Measurements from ENCODE around the gene NABP1.

The NABP1 gene

DNA sequence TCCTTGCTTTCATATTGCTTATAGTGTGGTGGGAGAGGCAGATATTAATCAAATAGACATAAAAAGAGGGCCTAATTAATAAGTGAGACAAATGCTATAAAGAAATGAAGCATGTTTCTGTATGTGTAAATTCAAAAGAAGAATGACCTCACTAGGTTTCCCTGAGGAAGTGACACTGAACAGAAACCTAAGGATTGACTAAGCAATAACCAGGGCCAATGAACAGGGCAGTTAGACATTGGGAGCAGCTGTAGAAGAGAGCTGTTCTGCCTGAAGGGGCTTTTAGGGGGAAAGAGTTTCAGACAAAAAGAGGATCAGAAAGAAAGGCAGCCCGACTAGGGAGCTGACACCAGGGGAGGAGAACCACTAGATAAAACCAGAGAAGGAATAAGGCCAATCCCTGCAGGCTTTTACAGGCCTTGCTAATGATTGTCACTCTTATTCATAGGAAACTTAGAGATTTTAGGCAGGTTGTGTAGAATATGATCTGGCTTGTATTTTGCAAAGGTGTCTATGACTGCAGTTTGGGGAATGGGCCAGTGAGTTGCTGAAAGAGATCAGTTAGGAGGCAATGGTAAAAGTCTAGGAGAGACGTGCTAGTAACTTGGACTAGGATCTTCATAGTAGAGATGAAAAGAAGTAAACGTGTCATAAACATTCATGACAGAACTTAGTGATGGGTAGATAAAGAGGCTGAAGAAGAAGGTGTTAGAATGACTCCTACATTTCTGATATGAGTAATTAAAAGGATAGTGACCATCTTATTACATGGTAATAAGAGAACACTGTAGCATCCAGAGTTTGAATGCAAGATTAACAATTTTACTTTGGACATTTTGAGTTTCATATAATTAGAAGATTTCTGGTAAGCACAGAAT lies 26.8 kb upstream of the NABP1 start:
- no peak for DNase-seq

DNA sequence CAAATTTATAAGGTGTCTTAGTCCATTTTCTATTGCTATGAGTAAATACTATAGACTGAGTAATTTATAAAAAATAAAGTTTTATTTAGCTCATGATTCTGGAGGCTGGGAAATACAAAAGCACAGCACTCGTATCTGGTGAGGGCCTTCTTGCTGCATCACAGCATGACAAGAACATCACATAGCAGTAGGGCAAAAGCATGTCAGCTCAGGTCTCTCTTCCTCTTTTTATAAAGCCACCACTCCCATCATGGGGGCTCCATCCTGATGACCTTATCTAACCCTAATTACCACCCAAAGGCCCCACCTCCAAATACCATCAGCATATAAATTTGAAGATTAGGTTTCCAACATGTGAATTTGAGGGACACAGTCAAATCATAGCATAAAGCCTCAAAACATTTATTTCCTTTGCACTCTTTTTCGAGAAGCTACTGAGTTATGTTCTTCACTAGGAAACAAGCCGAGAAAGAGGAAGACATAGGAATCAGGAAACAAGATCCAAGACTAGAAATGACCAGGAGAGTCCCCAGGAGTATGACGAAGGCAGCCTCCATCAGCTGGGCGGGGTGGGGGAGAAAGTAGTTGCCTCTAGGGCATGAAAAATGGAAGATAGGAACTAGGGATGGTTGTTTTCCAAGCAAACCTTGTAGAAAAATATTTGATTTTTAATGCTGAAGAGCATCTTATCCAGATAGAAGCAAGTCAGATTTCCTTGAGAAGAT lies 24.1 kb upstream of the NABP1 start:
- no peak for DNase-seq

DNA sequence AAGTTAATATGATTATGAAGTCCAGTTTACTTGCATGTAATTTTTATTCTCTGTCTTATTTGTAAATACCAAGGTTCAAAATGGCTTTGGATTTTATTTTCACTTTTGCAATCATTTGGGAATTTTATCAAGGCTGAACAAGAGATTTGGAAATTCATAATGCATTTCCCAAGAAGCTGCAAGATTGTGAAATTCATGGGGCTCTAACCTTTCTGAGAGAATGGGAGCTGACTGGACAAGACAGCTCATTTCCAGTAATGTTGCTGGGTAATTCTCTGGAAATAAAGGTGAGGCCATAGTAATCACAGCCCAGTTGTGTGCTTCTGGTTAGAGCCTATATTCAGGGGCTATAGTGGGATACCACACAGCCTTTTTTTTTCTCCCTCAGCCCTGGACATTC lies 21.5 kb upstream of the NABP1 start:
- DNase-seq = no peak

DNA sequence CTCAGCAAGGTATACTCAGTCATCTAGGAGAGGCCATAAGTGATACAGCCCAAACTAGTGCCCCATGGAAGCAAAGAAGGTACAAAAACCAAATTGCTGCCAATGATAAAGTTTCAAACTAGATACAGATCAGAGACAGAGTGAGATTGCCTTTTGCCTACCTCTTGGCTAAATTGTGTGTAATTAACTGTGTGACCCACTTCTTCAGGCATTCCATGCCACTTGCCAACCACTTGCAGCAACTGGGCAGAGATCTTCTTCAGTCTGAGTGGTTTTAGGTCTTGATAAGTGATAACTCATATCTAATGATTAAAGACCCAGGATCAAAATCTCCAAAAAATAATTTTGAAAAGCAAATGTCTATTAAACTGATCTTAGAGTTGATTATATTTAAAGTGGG lies 21.1 kb upstream of the NABP1 start:
- no peak for DNase-seq

DNA sequence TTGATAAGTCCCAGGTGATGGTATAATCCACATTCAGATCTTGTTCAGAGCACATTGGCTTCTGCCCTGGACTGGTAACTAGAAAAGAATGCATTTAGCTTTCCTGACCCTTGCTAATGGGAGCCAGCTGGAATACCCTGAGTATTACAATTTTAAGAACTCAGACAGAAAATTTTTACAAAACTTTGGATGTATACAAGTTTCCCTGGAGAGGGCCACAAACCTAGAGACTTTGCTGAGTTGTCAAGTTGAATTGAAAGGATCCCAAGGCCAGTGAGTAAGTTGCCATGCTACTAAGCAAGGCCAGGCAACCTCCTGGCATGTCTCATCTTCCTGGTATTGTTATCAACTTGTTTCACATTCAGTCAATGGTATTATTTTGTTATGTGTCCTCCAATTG lies 20.0 kb upstream of the NABP1 start:
- DNase-seq = no peak

DNA sequence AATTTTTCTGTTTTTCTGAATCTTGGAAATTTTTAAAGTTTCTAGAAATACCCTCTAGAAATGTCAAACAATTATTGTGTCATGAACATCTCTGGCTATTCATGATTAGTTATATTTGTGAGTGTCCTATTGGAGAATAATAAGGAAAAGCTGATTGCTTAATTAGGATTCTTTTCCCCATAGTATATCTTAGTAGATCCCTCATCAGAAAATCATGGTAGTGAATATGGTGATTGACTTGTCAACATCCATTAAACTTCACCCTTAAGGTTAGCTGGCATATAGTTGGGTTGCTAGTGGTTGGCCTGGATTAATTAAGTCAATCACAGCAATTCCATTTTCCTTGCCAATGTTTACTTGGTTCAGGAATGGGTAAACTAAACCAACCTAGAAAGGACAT lies 18.7 kb upstream of the NABP1 start:
- DNase-seq = no peak

DNA sequence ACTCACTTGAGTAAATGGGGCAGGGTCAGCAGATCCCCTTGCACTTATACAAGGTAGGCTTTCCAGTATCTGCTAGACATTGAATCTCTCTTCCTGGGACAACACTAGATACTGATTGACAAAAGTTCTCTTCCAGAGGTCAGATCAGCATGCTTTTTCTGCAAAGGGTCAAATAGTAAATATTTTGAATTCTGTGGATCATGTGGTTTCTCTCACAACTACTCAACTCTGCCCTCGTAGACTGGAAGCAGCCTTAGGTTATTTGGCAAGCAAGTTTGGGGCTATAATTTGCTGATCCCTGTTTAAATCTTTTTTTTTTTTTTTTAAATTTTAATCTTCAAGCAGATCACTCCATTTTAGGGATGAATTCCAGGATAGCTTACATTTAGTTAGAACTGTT lies 17.4 kb upstream of the NABP1 start:
- no peak for DNase-seq

DNA sequence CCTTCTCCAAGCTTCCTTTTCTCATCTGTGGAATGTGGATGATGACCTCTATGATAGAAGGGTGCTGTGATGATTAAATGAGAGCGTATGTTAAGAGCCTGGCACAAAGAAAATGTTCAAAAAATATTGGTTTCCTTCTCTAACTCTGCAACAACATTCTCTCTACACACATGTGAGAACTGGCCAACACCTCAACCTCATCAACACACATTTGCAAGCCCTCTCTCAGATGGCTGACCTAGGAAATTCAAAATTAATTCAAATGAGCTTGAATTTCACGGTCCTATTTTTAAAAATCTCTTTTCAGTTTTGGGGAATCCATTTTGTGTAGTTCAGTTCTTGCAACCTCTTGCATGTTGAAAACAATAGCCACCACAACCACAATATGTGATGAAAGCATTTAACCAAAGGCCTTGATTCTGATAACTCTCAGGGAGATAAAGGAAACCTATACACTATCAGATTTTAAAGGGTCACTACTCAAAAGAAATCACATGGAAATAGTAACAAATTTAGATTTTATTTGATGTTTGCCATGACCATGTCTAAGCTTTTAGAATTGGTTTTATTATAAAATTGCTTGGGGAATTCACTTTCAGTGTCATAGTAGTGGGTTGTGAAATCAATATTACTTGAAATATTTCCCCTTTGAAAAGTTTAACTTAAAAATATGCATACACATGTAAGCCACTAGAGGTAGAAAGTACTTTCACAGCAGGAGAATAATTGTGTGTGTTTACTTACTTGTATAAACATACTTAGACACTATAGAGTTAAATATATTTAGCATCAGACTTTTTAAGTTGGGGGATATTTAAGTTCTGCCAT lies 16.6 kb upstream of the NABP1 start:
- DNase-seq = peak; percentile 58

DNA sequence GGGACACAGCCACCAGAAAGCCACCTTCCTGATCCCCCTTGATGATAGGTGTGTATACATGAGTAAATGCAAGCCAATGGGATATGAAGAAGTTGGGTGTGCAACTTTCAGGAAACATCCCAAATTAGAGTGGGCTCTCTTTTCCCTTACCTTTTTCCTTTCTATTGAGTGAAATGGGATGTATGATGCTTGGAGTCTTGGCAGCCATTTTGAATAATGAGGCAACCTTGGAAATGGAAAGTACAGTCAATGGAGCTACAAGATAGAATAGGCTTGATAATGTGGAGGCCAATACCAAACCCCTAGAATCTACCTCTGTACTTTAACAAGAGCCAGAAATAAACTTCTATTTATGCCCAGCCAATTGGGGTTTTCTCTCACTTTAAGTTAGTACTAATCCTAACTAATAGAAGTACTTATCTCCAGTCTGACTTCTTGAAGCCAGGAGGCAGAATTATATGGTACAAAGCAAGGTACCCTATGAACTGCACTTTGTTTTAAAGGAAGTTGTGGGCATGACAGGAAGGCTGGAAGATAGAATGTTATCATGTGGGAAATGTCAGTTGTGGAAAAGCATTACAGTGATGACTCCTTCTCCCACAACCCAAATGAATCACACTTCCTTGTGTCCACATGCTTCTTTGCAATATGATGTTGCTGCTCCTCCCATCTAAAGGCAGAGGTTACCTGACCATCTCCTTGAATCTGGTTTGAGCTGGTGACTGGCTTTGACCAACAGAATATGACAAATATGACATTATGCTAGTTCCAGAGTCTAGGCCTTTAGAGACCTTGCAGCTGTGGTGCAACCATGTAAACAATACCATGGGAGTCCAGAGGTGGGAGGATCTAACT lies 12.9 kb upstream of the NABP1 start:
- DNase-seq = peak; percentile 17

DNA sequence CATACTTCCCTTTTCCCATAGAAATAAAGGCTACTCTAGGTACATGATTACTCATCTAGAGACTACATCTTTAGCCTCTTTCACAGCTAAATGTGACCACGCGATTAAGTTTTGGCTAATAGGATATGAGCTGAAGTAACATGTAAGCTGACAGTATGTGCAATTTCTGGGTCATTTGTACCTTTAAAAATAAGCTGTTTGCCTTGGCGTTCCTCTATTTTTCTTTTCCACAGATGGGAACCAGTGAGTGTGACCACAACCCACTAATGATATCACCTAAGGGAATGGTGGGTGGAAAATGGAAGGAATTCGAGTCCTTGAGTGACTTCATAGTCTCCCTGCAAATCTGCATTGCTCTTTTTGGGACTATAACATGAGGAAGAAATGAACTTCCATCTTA lies 11.7 kb upstream of the NABP1 start:
- DNase-seq = no peak

DNA sequence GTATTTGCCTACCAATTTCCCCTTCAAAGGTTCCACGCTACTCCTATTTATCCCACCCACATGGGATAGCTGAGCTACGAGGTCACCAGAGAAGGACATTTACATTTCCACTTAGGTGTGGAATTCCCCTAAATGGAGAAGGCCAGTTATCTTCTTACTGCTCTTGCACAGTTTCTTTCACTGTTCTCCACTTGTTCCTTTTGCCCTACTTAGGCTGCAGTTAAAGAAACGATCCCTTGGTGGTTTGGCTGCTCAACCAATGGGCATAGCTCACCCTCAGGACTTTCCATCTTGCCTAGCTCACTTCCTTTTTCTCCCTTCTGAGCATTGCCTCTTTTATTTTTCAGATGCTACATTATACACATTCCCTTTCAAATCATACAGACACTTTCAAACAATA lies 11.2 kb upstream of the NABP1 start:
- peak; percentile 41 for DNase-seq

DNA sequence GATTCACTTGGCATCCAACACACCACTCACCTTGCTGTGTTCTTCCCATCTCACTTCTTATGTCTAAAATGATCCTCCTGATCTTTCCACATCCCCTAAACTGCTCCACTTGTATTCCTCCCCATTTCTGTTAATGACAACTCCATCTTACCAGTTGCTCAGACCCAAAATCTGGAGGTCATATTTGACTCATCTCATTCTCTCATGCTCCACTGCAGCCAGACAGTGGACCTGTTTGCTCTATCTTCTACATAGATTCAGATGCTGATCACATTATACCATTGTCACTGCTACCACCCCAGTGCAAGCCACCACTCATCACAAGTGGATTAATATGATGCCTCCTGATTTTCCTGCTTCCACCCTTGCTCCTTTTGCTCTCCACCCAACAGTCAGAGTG lies 7.9 kb upstream of the NABP1 start:
- DNase-seq = no peak

DNA sequence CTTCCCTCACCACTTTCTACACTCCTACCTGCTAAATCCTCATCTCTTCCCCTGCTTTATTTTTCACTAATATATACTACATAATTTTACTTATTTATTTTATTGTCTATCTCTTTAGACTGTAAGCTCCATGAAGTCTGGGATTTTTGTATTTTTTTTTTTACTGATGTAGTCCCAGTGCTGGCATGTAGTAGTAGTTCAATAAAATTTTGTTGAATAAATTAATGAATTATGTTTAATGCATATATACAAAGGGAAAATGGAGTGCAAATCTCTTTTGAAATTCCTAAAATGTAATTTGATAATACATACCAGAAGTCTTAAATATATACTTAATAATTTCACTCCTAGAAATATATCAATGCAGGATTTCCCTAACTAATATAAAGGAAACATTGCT lies 7.1 kb upstream of the NABP1 start:
- no peak for DNase-seq

DNA sequence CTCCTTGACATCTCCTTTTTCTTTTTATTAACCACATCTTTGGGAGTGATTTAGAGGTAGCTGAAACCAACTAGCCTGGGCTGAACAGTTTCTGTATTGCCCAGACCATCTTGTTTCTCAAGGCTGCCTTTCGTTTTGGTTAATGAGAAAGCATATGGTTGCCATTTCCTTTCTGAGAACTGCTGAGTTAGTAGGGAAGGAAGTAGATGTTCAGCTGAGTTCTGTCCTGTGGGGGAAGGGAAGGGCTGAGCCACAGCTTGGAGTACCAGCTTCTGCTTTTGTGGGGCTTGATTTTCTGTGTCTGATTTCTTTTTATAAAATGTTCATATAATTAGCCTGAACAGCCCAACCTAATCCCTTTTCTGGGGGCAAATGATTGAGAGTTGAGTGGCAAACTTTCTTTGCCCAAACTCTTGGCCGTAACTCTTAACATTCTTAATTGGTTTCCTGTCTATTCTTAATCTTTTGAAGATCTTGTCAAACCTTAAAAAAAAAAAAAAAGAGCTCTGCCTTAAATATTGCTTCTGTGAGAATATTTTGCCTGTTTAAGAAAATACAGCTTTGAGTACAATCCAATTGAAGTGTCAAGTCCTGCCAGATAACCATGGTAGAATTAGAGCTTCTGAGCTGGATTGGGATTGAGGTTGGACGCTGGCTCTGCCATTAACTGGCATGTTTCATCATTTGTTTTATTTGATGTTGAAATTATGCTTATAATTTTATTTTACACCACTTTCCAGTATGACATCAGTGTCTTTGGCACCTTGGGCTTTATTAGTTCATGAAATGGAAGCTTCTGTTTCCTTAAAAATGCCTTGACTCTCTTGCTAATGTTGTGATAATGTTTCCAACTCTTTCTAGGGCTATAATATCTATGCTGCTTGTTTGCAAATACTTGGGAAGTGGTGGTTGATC lies 1.9 kb upstream of the NABP1 start:
- peak; percentile 88 for DNase-seq

DNA sequence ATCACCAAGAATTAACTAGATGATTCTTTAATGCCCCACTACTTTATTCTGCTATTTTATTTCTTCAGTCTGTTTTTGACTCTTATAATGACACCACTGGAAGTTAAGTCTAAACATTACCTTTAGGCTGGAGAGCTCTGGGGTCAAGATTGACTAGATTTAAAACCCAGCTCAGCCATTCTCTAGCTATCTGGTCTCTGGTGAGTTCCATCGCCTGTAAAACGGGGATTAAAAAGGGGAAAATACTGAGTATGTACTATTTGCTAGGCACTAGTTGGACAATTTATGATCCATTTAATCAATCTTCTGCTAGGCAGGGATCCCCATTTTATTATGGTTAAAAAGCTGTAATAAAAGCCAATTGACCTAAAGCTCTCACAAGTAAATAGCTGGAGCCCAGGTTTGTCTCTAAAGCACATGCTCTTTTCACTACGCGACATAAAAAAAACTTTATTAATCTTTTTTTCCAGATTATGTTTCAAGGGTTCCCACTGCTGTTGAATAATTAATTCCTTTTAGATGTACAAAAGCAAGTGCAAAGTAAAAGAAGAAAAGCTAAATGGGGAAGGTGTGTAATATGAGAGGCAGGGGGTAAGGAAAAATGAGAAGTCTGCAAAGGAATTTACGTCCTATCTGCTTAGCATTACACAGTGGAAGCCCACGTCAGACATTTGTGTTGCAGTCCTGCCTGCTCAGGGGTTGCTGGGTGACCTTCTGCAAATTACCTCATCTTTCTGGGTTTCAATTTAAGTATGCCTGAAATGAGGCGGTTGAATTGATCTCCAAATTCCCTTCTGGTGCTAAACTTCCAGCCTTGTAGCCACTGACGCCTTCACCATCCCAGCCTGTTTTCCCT lies 918 bp upstream of the NABP1 start:
- peak; percentile 78 for DNase-seq

DNA sequence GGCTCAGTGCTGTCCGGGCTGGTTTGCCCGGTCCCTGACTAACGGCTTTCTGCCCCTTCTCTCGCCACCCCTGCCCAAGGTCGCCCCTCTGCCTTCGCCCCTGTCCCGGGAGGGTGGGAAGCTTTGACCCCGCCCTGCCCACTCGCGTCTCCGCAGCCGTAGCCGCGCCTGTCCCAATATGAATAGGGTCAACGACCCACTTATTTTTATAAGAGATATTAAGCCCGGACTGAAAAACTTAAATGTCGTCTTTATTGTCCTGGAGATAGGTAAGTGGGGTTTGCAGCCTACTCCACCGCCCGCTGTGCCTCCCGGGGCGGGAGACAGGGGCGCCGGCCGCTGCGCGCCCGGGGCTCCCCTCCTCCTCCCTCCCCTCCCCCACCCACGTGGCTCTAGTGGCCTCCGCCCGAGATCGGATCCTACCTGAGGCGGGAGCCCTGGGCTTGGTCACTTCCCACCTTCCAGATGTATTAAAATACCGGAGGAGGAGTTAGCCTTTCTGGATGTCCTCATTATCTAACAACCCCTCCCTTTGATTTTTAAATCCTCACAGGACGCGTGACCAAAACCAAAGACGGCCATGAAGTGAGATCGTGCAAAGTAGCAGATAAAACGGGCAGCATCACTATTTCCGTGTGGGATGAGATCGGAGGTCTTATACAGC lies 633 bp downstream of the NABP1 start:
- DNase-seq = peak; percentile 71

DNA sequence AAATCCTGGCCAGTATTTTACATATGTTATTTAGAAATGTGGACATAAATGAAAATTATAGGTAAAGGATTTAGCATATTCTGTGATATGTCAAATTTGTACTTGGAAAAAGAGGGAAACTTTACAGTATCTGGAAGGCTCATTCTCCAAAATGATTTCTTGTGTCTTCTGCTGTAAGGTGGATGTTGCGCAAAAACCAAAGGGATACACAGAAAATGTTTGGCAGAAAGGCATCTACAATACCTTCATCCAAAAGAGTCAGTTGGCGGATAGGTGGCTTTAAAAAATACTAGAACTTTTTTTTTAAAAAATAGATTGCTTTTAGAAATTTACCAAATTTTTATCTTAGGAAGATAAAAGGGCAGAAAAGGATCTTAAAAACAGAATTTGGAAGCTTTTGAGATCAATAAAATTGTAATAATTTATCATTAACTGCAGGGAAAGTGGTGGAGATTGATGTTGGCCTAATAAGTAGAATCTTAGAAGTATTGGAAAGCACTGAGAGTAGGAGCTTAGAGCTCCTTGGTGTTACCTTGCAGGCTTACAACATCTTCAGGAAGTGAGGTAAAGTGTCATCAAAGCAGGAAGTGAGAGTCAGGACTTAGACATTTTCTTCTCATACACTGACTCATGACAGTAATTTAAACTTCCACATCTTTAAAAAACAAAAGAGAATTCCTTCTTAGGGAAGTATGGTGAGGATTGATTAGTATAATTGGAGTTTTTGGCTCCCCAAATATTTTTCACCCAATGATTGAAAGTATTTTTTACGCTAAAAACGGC lies 2.1 kb downstream of the NABP1 start:
- DNase-seq = peak; percentile 78

DNA sequence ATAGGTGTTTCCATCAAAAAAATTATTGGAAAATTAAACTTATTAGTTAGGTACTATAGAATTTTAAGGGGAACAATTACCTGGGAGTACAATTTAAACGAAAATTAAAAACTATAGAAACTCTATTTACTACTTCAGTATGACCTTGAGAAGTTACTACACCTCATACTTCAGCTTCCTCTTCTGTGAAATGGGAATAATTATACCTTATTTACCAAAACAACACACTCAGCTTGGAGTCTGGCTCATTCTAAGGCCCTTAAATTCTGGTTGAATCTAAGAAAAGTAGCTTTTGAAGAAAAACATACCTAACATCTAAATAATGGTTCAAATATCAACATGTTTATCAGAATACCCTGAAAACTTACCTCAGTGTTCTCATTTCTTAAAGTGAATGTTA lies 2.7 kb downstream of the NABP1 start:
- no peak for DNase-seq

DNA sequence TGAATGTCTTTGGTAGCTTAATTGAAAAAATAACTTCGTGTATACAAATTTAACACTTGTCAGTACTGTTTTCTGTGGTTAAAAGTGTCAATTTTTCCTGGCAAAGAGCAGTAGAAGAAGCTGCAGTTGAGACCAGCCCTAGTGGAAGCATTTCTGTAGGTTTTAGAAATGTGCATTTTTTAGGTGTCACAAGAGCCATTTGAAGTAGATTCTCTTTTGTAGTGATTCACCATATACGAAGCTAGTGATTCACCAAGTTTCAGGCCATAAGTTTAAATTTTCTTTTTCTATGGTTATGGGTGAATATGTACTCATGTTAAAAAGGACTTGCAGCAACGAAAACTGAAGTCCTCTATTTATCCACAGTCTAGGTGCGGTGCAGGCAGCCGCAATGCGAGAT lies 4.2 kb downstream of the NABP1 start:
- DNase-seq = no peak

All from hematopoietic multipotent progenitor cell treated with erythropoietin and hydrocortisone succinate and interleukin-3 and kit ligand, for 6 days (in vitro differentiated cells).